Brain microvascular endothelial cell (primary cell): ENCODE data around the gene CMTM3.
A peak's percentile ranks its signal among the peaks of the same experiment; 100 is the strongest.
"Not testable (repeated sequence)": the region's sequence is repeated elsewhere in the genome, so short reads cannot be mapped to it uniquely, and the experiment has no call there.

Source experiments
- DNase-seq: peaks from one replicate; pipeline ENCODE4 v3.0.0-alpha.2; 2020
- H3K27ac ChIP-seq: fragments of 250-450 bp; sonication (Bioruptor Pico); 2 replicates; pipeline ENCODE4 v1.5.1; 2020; ENCODE audit warnings: mild to moderate bottlenecking, moderate library complexity
- H3K27me3 ChIP-seq: fragments of 250-450 bp; sonication (Bioruptor Pico); replicated peaks from 2 replicates; pipeline ENCODE4 v1.5.1; 2020; ENCODE audit warnings: mild to moderate bottlenecking
- H3K36me3 ChIP-seq: fragments of 250-450 bp; sonication (Bioruptor Pico); replicated peaks from 2 replicates; pipeline ENCODE4 v1.5.1; 2020; ENCODE audit warnings: mild to moderate bottlenecking
- H3K4me3 ChIP-seq: 2 replicates; pipeline ENCODE4 v1.5.1; 2011; ENCODE audit warnings: low read depth, mild to moderate bottlenecking, control low read depth, low read length, moderate library complexity
- in situ Hi-C: cut with HindIII; loops from 2 replicates; pipeline ENCODE4 v1.10.0; 2017; ENCODE audit warnings: low sequenced_read_pairs, low pct_ligation_motif_present
- TF ChIP-seq, protein P1 (sequence below): IDR thresholded peaks from 2 replicates; pipeline ENCODE4 v1.5.1; 2011; ENCODE audit warnings: low read depth, mild to moderate bottlenecking, moderate library complexity, low read length, control low read depth, inconsistent platforms; ENCODE audit errors: missing control alignments

CMTM3 gene

DNA sequence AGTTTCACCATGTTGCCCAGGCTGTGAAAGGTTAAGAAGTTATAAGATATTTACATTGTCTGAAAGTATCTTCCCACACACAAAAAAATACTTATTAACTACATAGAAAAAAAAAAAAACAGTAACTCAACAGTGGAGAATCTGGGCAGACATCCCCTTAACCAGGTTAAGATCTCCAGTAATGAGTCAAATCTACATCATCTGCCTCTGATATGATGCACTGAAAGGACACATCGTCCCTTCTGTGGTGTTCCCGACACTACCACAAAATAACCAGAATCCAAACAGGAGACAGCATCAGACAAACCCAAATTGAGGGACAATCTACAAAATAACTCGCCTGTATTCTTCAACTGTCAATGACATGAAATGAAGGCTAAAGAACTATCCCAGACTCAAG is 52.0 kb downstream of the CMTM3 start:
- Histone ChIP-seq H3K27ac (no peak overlapping the region), H3K36me3 (no peaks in the 10 kb centered on the region), H3K4me3 (no peak overlapping the region), H3K27me3 (no peaks in the 10 kb centered on the region)
- TF ChIP-seq, protein P1, sequence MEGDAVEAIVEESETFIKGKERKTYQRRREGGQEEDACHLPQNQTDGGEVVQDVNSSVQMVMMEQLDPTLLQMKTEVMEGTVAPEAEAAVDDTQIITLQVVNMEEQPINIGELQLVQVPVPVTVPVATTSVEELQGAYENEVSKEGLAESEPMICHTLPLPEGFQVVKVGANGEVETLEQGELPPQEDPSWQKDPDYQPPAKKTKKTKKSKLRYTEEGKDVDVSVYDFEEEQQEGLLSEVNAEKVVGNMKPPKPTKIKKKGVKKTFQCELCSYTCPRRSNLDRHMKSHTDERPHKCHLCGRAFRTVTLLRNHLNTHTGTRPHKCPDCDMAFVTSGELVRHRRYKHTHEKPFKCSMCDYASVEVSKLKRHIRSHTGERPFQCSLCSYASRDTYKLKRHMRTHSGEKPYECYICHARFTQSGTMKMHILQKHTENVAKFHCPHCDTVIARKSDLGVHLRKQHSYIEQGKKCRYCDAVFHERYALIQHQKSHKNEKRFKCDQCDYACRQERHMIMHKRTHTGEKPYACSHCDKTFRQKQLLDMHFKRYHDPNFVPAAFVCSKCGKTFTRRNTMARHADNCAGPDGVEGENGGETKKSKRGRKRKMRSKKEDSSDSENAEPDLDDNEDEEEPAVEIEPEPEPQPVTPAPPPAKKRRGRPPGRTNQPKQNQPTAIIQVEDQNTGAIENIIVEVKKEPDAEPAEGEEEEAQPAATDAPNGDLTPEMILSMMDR, result no peak
- peak; percentile 11 for DNase-seq
- in situ Hi-C loops, result no loop called here

DNA sequence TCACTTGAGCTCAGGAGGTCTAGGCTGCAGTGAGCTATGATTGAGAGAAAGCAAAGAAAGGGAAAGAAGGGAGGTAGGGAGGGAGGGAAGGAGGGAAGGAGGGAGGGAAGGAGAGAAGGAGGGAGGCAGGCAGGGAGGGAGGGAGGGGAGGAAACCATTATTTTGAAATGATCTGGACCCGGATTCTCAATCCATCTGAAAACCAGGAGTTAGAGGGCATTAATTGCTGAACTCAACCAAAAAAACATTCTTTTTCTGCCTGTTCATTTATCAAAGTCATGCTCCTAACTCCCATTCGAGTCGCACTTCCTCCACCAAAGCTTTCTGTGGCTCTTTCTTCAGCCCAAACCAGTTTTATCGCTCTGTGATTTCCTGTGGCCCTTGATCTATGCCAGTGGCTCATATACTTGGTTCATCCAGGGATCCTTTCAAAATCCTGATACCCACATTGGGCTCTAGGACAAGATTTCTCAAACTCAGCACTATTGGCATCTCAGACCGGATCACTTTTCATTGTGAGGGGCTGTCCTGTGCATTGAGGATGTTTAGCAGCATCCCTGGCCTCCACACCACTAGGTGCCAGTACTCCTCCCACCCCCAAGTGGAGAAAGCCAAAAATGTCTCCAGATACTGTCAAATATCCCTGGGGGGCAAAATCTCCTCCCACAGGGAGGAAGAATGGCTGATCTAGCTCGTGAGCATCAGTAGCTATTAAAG is 53.8 kb downstream of the CMTM3 start:
- TF ChIP-seq, protein P1, result no peak
- H3K4me3 ChIP-seq, result no peak overlapping the region
- no peaks in the 10 kb centered on the region for H3K27me3 ChIP-seq
- DNase-seq, result no peak
- in situ Hi-C loops, result no loop called here
- H3K27ac ChIP-seq, result no peak overlapping the region
- H3K36me3 ChIP-seq, result no peaks in the 10 kb centered on the region

DNA sequence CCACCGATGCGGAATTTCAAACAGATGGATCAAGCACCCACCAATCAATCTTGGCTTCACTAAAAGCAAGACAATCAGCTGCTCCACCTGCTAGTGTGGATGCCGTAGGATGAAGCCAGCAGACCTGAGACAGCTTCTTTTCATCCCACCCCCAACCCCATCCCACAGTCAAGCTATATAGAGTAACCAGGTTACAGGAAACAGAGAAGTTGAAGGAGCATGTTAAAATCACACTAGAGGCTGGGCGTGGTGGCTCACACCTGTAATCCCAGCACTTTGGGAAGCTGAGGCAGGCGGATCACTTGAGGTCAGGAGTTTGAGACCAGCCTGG is 54.3 kb downstream of the CMTM3 start:
- in situ Hi-C loops, result no loop called here
- no peak for DNase-seq
- TF ChIP-seq, protein P1, result no peak
- Histone ChIP-seq H3K36me3 (no peaks in the 10 kb centered on the region), H3K4me3 (no peak overlapping the region), H3K27me3 (no peaks in the 10 kb centered on the region), H3K27ac (no peak overlapping the region)

DNA sequence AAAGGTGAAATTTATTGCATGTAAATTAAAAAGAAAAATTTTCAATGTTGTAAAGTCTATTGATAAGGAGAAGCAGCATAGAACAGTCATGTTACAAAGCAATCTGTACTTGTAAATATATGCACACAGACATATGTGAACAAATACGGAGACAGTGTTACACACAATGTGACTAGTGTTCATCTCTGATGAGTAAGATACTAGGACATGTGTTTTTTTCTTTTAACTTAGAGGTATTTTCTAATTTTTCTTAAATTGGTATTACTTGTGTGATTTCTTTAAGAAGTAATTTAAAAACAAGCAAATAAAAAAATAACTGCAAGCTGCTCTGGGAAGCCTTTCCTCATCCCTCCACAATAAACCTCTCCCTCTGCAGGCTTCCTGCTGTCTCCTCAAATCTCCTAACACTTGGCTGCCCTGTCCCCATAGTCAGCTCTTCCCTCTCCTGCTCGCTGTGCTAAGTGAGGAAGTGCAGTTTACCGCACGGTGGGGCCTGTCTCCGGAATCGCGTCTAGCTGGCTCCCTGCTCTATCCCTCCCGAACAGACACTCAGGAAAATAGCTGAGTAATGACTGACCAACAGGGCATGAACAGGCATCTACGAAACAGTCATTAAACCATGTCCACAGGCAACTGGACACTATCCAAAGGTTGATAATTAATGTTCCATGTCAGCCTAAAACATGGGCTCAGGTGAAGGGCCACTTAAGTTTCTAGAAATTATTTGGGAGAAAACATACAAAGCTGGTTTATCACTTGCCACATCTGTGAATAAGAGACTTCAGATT is 56.1 kb downstream of the CMTM3 start:
- Histone ChIP-seq H3K27me3 (no peaks in the 10 kb centered on the region), H3K36me3 (no peaks in the 10 kb centered on the region), H3K4me3 (no peak overlapping the region), H3K27ac (peak overlapping the region; percentile 84)
- in situ Hi-C loops, result no loop called here
- TF ChIP-seq, protein P1, result peak; percentile 59
- DNase-seq, result peak; percentile 84

DNA sequence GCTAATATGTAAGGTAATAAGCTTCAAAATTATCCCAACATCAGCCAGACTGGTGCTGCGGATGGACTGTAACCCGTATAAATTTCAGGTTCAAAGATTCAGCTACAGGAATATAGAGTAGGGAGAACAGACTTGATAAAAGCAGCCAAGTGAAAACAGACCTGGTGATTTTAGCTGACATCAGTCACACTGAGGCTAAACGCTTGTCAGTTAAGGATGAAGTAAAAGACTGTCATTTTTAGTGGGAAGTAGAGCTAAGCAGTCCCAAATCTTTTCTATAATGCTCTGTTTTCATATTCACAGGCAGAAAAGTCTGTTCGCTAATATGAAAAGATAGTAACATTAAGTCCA is 56.7 kb downstream of the CMTM3 start:
- no peak overlapping the region for H3K4me3 ChIP-seq
- peak overlapping the region; percentile 84 for H3K27ac ChIP-seq
- TF ChIP-seq, protein P1, result no peak
- no peaks in the 10 kb centered on the region for H3K27me3 ChIP-seq
- in situ Hi-C loops, result no loop called here
- no peaks in the 10 kb centered on the region for H3K36me3 ChIP-seq
- no peak for DNase-seq

DNA sequence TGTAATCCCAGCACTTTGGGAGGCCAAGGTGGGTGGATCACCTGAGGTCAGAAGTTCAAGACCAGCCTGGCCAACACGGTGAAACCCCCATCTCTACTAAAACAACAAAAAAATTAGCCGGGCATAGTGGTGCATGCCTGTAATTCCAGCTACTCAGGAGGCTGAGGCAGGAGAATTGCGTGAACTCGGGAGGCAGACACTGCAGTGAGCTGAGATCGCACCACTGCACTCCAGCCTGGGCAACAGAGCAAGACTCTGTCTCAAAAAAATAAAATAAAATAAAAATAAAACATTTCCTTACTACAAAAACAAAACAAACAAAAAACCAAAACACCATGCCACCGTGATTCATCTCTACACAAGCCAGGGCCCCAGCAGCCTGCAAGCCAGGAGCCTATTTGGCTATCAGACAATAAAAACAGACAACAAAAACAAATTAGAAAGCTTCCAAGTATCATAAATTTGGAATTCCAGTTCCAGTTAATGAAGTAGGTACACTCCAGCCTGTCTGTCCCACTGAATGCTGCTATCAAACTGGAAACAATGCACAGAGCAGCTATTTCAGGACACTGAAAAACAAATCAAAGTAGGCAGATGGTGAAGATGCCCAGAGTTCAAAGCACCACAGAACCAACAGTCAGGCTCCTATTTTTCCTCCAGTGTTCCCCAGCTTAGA is 57.3 kb downstream of the CMTM3 start:
- DNase-seq, H3K27me3 ChIP-seq, H3K4me3 ChIP-seq, in situ Hi-C loops, H3K36me3 ChIP-seq: not testable (repeated sequence)
- peak overlapping the region; percentile 84 for H3K27ac ChIP-seq
